Measurements from ENCODE around the gene PFDN5.

DNA sequence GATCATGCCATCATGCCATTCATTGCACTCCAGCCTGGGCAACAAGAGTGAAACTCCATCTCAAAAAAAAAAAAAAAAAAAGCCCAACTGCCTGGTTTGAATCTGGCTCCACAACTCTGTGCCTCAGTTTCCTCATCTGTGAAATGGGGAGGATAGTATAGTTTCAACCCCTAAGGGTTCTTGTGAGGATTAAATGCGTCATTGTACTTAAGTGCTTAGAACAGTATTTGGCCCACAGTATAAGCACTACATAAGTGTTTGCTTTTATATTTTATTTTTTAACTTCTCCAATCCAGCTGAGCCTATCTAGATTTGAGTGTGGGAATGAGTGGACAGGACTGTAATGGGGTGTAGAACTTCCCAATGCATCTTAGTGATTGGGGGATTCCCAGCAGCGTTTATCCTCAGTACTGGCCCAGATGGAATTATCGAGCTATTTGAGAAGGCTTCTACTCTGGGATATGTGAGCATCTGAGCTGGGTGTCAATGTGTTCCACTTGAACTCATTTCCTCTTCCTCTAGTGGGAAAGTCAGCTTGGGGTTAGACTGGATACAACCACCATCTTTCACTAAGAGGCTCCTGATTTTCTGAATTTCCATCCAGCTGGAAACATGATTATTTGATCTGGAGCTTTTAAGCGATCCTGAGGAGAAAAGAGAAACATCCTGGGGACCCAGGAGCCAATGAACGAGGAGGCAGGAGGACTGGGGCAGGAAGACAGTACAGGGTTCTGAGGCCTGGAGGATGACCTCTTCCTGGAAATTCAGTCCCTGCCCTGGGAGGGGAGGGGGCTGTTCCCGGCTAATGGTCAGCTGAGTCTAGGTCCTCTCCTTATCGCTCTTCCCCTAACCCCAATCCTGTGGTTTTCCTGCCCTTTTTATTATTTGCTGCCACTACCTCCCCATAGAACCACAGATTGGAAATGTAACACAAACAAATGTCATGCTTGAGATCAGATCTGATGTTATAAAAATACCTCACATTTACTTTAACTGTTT lies 36.5 kb upstream of the PFDN5 start:
- TF ChIP-seq, protein P1, sequence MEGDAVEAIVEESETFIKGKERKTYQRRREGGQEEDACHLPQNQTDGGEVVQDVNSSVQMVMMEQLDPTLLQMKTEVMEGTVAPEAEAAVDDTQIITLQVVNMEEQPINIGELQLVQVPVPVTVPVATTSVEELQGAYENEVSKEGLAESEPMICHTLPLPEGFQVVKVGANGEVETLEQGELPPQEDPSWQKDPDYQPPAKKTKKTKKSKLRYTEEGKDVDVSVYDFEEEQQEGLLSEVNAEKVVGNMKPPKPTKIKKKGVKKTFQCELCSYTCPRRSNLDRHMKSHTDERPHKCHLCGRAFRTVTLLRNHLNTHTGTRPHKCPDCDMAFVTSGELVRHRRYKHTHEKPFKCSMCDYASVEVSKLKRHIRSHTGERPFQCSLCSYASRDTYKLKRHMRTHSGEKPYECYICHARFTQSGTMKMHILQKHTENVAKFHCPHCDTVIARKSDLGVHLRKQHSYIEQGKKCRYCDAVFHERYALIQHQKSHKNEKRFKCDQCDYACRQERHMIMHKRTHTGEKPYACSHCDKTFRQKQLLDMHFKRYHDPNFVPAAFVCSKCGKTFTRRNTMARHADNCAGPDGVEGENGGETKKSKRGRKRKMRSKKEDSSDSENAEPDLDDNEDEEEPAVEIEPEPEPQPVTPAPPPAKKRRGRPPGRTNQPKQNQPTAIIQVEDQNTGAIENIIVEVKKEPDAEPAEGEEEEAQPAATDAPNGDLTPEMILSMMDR (IDR thresholded peaks at IDR 0.05 in 2 of 3, conservative IDR thresholded peaks at IDR 0.05 in 1 of 3; ENCODE audit: control insufficient read depth in 2 of 3, extremely low read depth in 1 of 3, insufficient read depth in 1 of 3, low read depth in 3 of 3, low read length in 3 of 3), result no peak
- TF ChIP-seq MEF2A (IDR thresholded peaks at IDR 0.05; ENCODE audit: insufficient read depth, low read depth, low read length) (no peak), NFYB (IDR thresholded peaks at IDR 0.05; ENCODE audit: insufficient read depth, low read depth, low read length) (no peak), MTA3 (IDR thresholded peaks at IDR 0.05; ENCODE audit: borderline replicate concordance, low read length) (no peak), NRF1 (conservative IDR thresholded peaks at IDR 0.05; ENCODE audit: low read depth, low read length) (no peak), CBX3 (IDR thresholded peaks at IDR 0.05; ENCODE audit: borderline replicate concordance, low read depth) (no peak), CBX5 (IDR thresholded peaks at IDR 0.05; ENCODE audit: low read depth) (no peak), EP300 (IDR thresholded peaks at IDR 0.05; ENCODE audit: borderline replicate concordance in 1 of 2, control insufficient read depth in 1 of 2, low read depth in 2 of 2, low read length in 2 of 2) (no peak), TARDBP (IDR thresholded peaks at IDR 0.05; ENCODE audit: borderline replicate concordance) (no peak), ZNF217 (IDR thresholded peaks at IDR 0.05) (no peak), ZNF274 (IDR thresholded peaks at IDR 0.05; ENCODE audit: insufficient read depth, insufficient read length) (no peak)
- TF ChIP-seq, protein P2, sequence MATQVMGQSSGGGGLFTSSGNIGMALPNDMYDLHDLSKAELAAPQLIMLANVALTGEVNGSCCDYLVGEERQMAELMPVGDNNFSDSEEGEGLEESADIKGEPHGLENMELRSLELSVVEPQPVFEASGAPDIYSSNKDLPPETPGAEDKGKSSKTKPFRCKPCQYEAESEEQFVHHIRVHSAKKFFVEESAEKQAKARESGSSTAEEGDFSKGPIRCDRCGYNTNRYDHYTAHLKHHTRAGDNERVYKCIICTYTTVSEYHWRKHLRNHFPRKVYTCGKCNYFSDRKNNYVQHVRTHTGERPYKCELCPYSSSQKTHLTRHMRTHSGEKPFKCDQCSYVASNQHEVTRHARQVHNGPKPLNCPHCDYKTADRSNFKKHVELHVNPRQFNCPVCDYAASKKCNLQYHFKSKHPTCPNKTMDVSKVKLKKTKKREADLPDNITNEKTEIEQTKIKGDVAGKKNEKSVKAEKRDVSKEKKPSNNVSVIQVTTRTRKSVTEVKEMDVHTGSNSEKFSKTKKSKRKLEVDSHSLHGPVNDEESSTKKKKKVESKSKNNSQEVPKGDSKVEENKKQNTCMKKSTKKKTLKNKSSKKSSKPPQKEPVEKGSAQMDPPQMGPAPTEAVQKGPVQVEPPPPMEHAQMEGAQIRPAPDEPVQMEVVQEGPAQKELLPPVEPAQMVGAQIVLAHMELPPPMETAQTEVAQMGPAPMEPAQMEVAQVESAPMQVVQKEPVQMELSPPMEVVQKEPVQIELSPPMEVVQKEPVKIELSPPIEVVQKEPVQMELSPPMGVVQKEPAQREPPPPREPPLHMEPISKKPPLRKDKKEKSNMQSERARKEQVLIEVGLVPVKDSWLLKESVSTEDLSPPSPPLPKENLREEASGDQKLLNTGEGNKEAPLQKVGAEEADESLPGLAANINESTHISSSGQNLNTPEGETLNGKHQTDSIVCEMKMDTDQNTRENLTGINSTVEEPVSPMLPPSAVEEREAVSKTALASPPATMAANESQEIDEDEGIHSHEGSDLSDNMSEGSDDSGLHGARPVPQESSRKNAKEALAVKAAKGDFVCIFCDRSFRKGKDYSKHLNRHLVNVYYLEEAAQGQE (IDR thresholded peaks at IDR 0.05; ENCODE audit: low read depth, low read length), result no peak
- TF ChIP-seq, protein P3, sequence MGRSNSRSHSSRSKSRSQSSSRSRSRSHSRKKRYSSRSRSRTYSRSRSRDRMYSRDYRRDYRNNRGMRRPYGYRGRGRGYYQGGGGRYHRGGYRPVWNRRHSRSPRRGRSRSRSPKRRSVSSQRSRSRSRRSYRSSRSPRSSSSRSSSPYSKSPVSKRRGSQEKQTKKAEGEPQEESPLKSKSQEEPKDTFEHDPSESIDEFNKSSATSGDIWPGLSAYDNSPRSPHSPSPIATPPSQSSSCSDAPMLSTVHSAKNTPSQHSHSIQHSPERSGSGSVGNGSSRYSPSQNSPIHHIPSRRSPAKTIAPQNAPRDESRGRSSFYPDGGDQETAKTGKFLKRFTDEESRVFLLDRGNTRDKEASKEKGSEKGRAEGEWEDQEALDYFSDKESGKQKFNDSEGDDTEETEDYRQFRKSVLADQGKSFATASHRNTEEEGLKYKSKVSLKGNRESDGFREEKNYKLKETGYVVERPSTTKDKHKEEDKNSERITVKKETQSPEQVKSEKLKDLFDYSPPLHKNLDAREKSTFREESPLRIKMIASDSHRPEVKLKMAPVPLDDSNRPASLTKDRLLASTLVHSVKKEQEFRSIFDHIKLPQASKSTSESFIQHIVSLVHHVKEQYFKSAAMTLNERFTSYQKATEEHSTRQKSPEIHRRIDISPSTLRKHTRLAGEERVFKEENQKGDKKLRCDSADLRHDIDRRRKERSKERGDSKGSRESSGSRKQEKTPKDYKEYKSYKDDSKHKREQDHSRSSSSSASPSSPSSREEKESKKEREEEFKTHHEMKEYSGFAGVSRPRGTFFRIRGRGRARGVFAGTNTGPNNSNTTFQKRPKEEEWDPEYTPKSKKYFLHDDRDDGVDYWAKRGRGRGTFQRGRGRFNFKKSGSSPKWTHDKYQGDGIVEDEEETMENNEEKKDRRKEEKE (IDR thresholded peaks at IDR 0.05), result no peak

All from GM12878 (cell line).